Peyer's patch (tissue), 4 donors: ENCODE data around the gene FAM43A.

Experiments
- CTCF ChIP-seq, 6 experiments: fragments of 450-650 bp in 4 of 6; fragments of 200-600 bp in 2 of 6; sonication (generic) in 1 of 6; IDR thresholded peaks; one replicate each; pipeline ENCODE4 v1.5.1; 2017 to 2019; ENCODE audit warnings: antibody characterized with exemption in 6 of 6, mild to moderate bottlenecking in 3 of 6, moderate library complexity in 1 of 6
- POLR2A ChIP-seq, 2 donors: fragments of 450-650 bp; IDR thresholded peaks; one replicate each; pipeline ENCODE4 v1.5.1; 2017; ENCODE audit warnings: antibody characterized with exemption in 2 of 2, mild to moderate bottlenecking in 2 of 2, moderate library complexity in 2 of 2

GRCh38 chr3:194731506-194732073, 45.9 kb downstream of the FAM43A start:
- TF ChIP-seq CTCF (IDR thresholded peaks at IDR 0.05) (no peak), POLR2A (IDR thresholded peaks at IDR 0.05) (no peak)
